Heart left ventricle (tissue), 13 donors: ENCODE data around the gene CMC2.

Experiments
- CTCF ChIP-seq, 12 donors: fragments of 200-600 bp; sonication (generic) in 4 of 12; IDR thresholded peaks; one replicate each; pipeline versions ENCODE4 v1.5.0 to v1.8.0; 2018 to 2022; ENCODE audit warnings: antibody characterized with exemption in 12 of 12, mild to moderate bottlenecking in 5 of 12
- POLR2A ChIP-seq, 2 donors: fragments of 450-650 bp; IDR thresholded peaks; one replicate each; pipeline ENCODE4 v1.6.1; 2017; ENCODE audit warnings: antibody characterized with exemption in 2 of 2, mild to moderate bottlenecking in 2 of 2, moderate library complexity in 2 of 2
- donor health status: ischemic (EF 13 %, LVEDD 7.1; RV severe dilation, severe dysfunction).
- donor health status: DM: no; HTN: yes; CAD: no.
- donor health status: DM: no; HTN: no; CAD: no.
- donor health status: ischemic (EF 25% LVEDD 6.9; RV normal size, moderate dysfunction).
- donor health status: ischemic (EF 25% LVEDD 5.7; RV mildly dilated, moderate dysfunction).
- donor health status: ischemic (EF 35%, LVEDD 5.7; RV mildly dilated, moderate dysfunction).
- donor health status: nonischemic (EF 11% LVEDD 7.7; RV severe dilation, severe dysfunction).
- donor health status: DM: yes; HTN: yes; CAD: no.
- donor health status: PGD.
- donor health status: ischemic (EF 29% LVEDD 5.4; RV normal size, mild dysfunction).
- donor health status: nonischemic (EF 23%, LVEDD 6.1; RV moderate dilation, normal function).

- no peak for TF ChIP-seq CTCF (IDR thresholded peaks at IDR 0.05)
- TF ChIP-seq POLR2A (IDR thresholded peaks at IDR 0.05) = no peak
Observed at GRCh38 chr16:80962879-80963278, 43.8 kb downstream of the CMC2 start.
